ELF-1 (cell line): Measurements from ENCODE around the gene SUN1.
"Not testable (repeated sequence)": the region's sequence is repeated elsewhere in the genome, so short reads cannot be mapped to it uniquely, and the experiment has no call there.

Experiments
- DNase-seq: peaks from one replicate; pipeline ENCODE4 v3.0.0-alpha.2; 2016; ENCODE audit warnings: low read depth, low spot score

Gene SUN1

GRCh38 chr7:832167-832967 is at the start of gene SUN1:
Gene SUN1, plus strand, starts transcription at chr7:832476. Its CDS starts 49 bp downstream, at chr7:832525.
- no peak for DNase-seq

GRCh38 chr7:782718-783449 is 49.4 kb upstream of the SUN1 start:
- DNase-seq = no peak

GRCh38 chr7:783556-784490 is 48.5 kb upstream of the SUN1 start:
- DNase-seq = no peak

GRCh38 chr7:784971-785370 is 47.3 kb upstream of the SUN1 start:
- no peak for DNase-seq

GRCh38 chr7:785416-785815 is 46.9 kb upstream of the SUN1 start:
- DNase-seq = no peak

- DNase-seq = peak; percentile 61
Measured at GRCh38 chr7:786472-787255, 45.6 kb upstream of the SUN1 start.

- DNase-seq = no peak
Measured at GRCh38 chr7:787332-788240, 44.7 kb upstream of the SUN1 start.

- DNase-seq = no peak
Measured at GRCh38 chr7:791519-791918, 40.8 kb upstream of the SUN1 start.

GRCh38 chr7:794207-794606 is 38.1 kb upstream of the SUN1 start:
- DNase-seq = no peak

GRCh38 chr7:794671-795329 is 37.5 kb upstream of the SUN1 start:
- DNase-seq = no peak

- DNase-seq = not testable (repeated sequence)
Measured at GRCh38 chr7:796434-797169, 35.7 kb upstream of the SUN1 start.

- no peak for DNase-seq
Measured at GRCh38 chr7:798921-799470, 33.3 kb upstream of the SUN1 start.

- DNase-seq = no peak
Measured at GRCh38 chr7:800692-801091, 31.6 kb upstream of the SUN1 start.

- not testable (repeated sequence) for DNase-seq
Measured at GRCh38 chr7:801351-801750, 30.9 kb upstream of the SUN1 start.

- no peak for DNase-seq
Measured at GRCh38 chr7:801940-802381, 30.3 kb upstream of the SUN1 start.

GRCh38 chr7:802500-803242 is 29.6 kb upstream of the SUN1 start:
- no peak for DNase-seq

GRCh38 chr7:803243-803635 is 29.0 kb upstream of the SUN1 start:
- DNase-seq = no peak

- DNase-seq = not testable (repeated sequence)
Measured at GRCh38 chr7:803796-804195, 28.5 kb upstream of the SUN1 start.
